HG02571 (cell line): ENCODE measurements around the gene ANKRD44.

Source experiments
- ATAC-seq: cut with Tn5 transposase; IDR thresholded peaks from one replicate; pipeline ENCODE4 v1.9.1; 2021; ENCODE audit warnings: mild to moderate bottlenecking, moderate library complexity; ENCODE audit not compliant: unreplicated experiment

ANKRD44 gene

GRCh38 chr2:197189426-197190099 is 121.0 kb downstream of the ANKRD44 start:
- ATAC-seq = no peak

GRCh38 chr2:197185676-197186075 is 124.9 kb downstream of the ANKRD44 start:
- no peak for ATAC-seq

- no peak for ATAC-seq
These were observed 125.5 kb downstream of the ANKRD44 start for GRCh38 chr2:197184959-197185586.

GRCh38 chr2:197183355-197183754 is 127.2 kb downstream of the ANKRD44 start:
- no peak for ATAC-seq

GRCh38 chr2:197182668-197183067 is 127.9 kb downstream of the ANKRD44 start:
- no peak for ATAC-seq

GRCh38 chr2:197181491-197181890 is 129.1 kb downstream of the ANKRD44 start:
- no peak for ATAC-seq

GRCh38 chr2:197179744-197180498 is 130.7 kb downstream of the ANKRD44 start:
- no peak for ATAC-seq

GRCh38 chr2:197176522-197176921 is 134.1 kb downstream of the ANKRD44 start:
- ATAC-seq = no peak

GRCh38 chr2:197174539-197175094 is 136.0 kb downstream of the ANKRD44 start:
- ATAC-seq = no peak

GRCh38 chr2:197171582-197171981 is 139.0 kb downstream of the ANKRD44 start:
- no peak for ATAC-seq

- no peak for ATAC-seq
These were observed 140.4 kb downstream of the ANKRD44 start for GRCh38 chr2:197170208-197170607.

GRCh38 chr2:197168705-197169104 is 141.9 kb downstream of the ANKRD44 start:
- no peak for ATAC-seq

- no peak for ATAC-seq
These were observed 142.8 kb downstream of the ANKRD44 start for GRCh38 chr2:197167608-197168314.

- ATAC-seq = no peak
These were observed 145.6 kb downstream of the ANKRD44 start for GRCh38 chr2:197165020-197165419.

GRCh38 chr2:197164141-197164754 is 146.3 kb downstream of the ANKRD44 start:
- ATAC-seq = no peak

- ATAC-seq = no peak
These were observed 146.9 kb downstream of the ANKRD44 start for GRCh38 chr2:197163712-197164140.

GRCh38 chr2:197161774-197162173 is 148.8 kb downstream of the ANKRD44 start:
- no peak for ATAC-seq

- ATAC-seq = no peak
These were observed 150.8 kb downstream of the ANKRD44 start for GRCh38 chr2:197159661-197160211.

- ATAC-seq = no peak
These were observed 151.7 kb downstream of the ANKRD44 start for GRCh38 chr2:197158591-197159550.
